LNCaP clone FGC (cell line): ENCODE measurements around the gene TMEM151A.

Experiments used
- DNase-seq: peaks from one replicate; pipeline ENCODE4 v3.0.0-alpha.2; 2011; ENCODE audit warnings: low read depth
- H3K4me3 ChIP-seq: 2 replicates; pipeline ENCODE4 v1.5.1; 2011; ENCODE audit warnings: mild to moderate bottlenecking, low read depth, low read length, control low read depth
- TF ChIP-seq, protein P1 (sequence below): IDR thresholded peaks from 2 replicates; pipeline ENCODE4 v1.5.1; 2012; ENCODE audit warnings: mild to moderate bottlenecking; ENCODE audit not compliant: control insufficient read depth, insufficient read depth; ENCODE audit errors: extremely low read depth

The TMEM151A gene

DNA sequence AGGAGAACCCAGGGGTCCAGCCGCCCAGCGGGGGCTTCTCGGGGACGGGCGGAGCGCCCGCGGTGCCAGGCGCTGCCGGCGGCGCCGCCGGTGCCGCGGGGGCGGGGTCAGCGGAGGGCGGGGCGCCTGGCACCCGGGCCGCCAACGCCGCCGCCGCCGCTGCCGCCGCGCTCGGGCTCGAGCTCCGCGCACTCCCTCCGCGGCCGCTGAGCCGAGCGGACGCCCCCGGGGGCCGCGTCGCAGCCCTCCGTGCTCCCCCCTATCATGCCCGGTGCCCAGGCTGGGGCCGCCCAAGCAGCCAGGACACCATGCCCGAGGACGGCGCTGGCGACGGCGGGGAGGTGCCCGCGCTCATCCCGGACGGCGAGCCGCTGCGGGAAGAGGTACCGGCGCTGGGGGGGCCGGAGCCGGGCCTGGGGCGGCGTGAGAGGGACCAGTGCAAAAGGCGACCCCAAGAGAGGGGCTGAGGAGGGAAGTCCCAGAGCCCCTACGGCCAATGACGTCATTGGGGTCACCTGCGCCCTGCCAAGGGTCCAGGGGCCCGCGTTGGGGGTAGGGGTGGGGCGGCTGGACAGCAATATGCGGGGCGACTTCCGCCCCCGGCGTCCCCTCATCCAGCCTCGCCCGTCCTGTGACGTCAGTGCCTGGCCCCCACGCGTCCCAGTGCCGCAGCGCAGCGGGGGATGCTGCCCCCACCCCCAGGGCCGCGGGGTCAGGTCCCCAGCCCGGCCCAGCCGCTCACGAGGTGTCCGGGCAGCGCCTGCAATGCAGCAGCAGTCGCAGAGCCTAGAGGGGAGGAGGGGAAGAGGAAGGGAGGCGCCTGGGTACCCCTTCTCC lies at the start of gene TMEM151A:
TMEM151A (plus strand) TSS at position 189 of the 837 bp plus-strand sequence; CDS start at position 309, 120 bp downstream.
- DNase-seq = no peak
- H3K4me3 ChIP-seq = peak within 1 kb of the TSS; percentile 36
- TF ChIP-seq, protein P1, sequence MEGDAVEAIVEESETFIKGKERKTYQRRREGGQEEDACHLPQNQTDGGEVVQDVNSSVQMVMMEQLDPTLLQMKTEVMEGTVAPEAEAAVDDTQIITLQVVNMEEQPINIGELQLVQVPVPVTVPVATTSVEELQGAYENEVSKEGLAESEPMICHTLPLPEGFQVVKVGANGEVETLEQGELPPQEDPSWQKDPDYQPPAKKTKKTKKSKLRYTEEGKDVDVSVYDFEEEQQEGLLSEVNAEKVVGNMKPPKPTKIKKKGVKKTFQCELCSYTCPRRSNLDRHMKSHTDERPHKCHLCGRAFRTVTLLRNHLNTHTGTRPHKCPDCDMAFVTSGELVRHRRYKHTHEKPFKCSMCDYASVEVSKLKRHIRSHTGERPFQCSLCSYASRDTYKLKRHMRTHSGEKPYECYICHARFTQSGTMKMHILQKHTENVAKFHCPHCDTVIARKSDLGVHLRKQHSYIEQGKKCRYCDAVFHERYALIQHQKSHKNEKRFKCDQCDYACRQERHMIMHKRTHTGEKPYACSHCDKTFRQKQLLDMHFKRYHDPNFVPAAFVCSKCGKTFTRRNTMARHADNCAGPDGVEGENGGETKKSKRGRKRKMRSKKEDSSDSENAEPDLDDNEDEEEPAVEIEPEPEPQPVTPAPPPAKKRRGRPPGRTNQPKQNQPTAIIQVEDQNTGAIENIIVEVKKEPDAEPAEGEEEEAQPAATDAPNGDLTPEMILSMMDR = no peak

DNA sequence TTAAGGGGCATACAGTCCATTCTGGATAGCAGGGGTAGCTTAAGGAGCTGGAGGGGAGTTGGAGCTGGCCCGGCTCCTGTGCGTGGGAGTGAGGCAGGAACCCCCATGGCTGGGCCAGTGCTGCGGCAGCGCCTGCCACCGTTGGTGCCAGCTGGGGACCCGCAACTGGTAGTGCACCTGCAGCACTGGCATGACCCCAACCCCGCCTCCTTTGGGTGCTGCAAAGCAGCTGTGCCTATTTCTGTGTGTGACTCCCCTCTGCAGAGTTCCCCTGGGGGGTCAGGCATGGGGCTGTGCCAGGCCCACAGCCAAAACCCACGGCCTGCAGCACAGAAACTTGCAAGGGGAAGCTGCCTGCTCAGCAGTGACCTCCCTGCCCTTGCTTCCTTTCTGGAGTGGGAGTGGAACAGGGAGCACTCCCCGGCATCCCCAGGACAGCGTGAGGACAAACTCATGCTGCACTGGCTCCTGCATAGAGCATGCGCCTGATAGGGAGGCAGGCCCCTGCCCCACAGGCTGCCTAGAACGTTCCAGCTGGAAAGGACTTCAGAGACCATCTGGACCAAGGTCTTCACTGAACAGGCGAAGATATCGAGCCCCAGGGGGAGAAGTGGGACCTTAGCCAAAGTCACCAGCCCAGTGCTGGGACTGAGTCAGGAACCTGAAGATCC lies 49.5 kb upstream of the TMEM151A start:
- TF ChIP-seq, protein P1 = no peak
- DNase-seq = no peak
- no peak overlapping the region for H3K4me3 ChIP-seq

DNA sequence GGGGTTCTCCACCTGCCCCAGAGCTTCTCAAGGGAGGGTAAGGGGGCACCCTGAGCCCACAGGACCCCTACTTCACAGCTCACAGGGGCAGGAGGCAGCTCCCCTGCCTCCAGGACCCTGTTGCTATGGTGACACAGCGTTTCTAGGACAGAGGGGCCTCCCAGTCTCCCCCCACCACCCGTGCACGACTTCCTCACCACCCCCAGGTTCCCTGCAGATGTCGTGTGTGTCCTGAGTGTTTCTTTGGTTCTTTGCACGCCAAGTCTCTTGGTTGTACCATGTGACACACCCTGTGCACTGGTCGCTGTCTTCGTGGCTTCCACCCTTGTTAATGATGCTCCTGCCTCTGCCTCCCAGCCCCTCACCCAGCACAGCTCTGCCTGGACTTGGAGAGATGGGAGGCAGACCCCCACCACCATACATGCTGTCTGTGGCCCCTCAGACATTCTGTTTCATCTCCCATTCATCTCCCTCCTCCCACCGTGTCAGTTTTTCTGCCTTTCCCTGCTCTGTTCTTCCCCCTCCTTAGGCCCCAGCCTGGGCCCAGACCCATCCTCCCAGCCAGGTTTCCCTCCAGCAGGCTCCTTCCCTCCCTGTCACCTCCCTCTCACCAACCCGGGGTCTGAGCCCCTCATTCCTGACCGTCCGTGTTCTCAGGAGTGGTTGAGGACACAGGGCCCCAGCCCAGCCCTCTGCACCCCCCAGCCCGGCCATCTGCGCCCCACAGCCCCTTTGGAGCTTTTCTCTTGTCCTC lies 47.7 kb upstream of the TMEM151A start:
- TF ChIP-seq, protein P1 = no peak
- no peak for DNase-seq
- H3K4me3 ChIP-seq = no peak overlapping the region

DNA sequence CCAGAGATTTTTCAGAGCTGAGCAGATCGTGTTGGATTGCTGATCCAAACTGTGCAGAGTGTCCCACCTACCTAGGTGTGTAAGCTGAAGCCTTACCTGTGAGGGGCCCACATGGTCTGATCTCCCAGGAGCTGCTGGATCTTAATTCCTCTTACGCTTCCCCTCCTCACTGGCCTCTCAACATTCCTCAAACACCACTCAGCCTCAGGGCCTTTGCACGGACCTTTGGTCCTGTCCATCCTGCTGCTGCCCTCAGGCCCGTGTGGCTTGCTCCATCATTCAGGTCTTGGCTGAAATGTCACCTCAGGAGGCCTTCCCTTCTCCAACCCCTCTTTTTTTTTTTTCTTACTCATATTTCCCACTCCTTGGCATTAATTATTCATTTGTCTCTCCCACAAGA lies 44.4 kb upstream of the TMEM151A start:
- TF ChIP-seq, protein P1 = no peak
- no peak overlapping the region for H3K4me3 ChIP-seq
- no peak for DNase-seq

DNA sequence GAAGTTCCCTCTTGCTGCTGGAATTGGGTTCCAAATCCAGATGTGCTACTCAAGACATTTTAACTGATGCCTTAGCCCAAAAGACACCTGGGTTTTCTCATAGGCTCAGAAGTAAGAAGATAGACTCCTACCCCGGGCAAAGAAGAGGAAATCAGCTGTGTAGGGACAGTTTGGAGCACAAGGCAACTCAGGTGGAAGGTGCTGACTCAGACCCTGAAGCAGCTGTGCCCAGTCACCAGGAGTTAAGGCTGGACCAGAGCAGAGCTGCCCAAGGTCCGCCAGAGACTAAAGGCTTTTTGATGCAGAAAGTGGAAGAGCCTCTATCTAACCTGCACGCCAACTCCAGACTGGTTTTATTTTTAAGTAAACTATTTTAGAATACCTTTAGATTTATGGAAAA lies 43.9 kb upstream of the TMEM151A start:
- H3K4me3 ChIP-seq = no peak overlapping the region
- DNase-seq = no peak
- TF ChIP-seq, protein P1 = no peak

DNA sequence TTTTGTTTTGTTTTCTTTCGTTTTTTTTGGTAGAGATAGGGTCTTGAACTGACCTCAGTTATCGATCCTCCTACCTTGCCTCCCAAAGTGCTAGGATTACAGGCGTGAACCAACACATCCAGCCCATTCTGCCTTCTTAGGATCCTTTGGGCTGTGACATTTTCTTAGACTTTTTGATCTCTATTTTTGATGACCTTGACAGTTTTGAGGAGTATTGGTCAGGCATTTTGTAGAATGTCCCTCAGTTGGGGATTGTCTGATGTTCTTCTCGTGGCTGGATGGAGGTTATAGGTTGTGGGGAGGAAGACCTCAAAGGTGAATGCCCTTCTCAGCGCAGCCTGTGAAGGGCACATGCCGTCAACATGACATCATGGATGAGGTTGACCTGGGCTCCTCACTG lies 42.8 kb upstream of the TMEM151A start:
- TF ChIP-seq, protein P1 = no peak
- H3K4me3 ChIP-seq = no peak overlapping the region
- no peak for DNase-seq
